22Rv1 (cell line): ENCODE measurements around the gene PROM1.

Experiments
- H3K27ac ChIP-seq: fragments of 450-650 bp; 2 replicates; pipeline ENCODE4 v1.5.1; 2017
- CTCF ChIP-seq: fragments of 450-650 bp; IDR thresholded peaks from 2 replicates; pipeline ENCODE4 v1.5.1; 2017; ENCODE audit warnings: mild to moderate bottlenecking
- ZFX ChIP-seq: fragments of 450-650 bp; IDR thresholded peaks from 2 replicates; pipeline ENCODE4 v1.6.1; 2017; ENCODE audit warnings: antibody characterized with exemption, borderline replicate concordance

PROM1 gene

DNA sequence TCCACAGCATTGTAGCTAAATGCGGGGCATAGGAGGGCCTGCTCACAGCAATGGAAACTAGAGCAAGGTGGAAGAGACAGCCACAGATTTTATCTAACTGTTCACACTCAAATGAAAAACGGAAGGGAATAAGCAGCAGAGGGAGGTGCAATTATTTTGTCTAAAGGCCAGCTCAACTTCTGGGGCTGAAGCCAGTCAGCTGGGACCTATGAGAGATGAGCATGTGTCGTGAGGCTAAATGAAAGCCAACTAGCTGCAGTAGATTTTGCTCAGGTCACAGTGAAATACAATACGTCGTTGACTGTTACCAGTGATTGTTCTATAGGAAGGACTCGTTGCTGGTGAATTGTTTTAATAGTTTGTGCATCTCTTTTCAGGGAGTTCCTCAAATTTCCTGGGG lies 94.4 kb downstream of the PROM1 start:
- no peak for TF ChIP-seq ZFX
- TF ChIP-seq CTCF: no peak
- H3K27ac ChIP-seq: no peak overlapping the region

GRCh38 chr4:15988222-15988621 lies 95.6 kb downstream of the PROM1 start:
- no peak overlapping the region for H3K27ac ChIP-seq
- TF ChIP-seq CTCF (no peak), ZFX (no peak)

- TF ChIP-seq ZFX (no peak), CTCF (no peak)
- no peak overlapping the region for H3K27ac ChIP-seq
Measured at GRCh38 chr4:15986907-15987306, 96.9 kb downstream of the PROM1 start.

DNA sequence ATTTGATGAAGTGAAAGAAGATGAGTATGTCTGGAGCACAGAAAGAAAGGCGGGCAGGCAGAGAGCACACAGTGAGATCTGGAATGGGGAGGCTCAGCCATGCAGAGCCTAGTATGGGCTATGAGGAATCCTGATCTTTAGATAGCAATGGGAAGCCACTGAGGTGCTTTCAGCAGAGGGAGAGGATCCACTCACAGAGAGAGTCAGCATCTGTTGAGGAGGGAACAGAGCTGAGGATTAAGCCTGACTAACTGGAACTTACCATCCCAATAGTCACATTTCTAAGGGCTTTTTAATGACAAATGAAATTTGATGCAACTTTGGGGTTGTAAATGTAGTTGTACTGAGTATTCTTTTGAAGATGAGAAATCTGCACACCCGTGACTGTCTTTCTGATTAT lies 100.2 kb downstream of the PROM1 start:
- no peak for TF ChIP-seq CTCF
- no peak for TF ChIP-seq ZFX
- H3K27ac ChIP-seq: no peak overlapping the region

GRCh38 chr4:15982842-15983524 lies 100.8 kb downstream of the PROM1 start:
- TF ChIP-seq CTCF (no peak), ZFX (no peak)
- H3K27ac ChIP-seq: no peak overlapping the region

DNA sequence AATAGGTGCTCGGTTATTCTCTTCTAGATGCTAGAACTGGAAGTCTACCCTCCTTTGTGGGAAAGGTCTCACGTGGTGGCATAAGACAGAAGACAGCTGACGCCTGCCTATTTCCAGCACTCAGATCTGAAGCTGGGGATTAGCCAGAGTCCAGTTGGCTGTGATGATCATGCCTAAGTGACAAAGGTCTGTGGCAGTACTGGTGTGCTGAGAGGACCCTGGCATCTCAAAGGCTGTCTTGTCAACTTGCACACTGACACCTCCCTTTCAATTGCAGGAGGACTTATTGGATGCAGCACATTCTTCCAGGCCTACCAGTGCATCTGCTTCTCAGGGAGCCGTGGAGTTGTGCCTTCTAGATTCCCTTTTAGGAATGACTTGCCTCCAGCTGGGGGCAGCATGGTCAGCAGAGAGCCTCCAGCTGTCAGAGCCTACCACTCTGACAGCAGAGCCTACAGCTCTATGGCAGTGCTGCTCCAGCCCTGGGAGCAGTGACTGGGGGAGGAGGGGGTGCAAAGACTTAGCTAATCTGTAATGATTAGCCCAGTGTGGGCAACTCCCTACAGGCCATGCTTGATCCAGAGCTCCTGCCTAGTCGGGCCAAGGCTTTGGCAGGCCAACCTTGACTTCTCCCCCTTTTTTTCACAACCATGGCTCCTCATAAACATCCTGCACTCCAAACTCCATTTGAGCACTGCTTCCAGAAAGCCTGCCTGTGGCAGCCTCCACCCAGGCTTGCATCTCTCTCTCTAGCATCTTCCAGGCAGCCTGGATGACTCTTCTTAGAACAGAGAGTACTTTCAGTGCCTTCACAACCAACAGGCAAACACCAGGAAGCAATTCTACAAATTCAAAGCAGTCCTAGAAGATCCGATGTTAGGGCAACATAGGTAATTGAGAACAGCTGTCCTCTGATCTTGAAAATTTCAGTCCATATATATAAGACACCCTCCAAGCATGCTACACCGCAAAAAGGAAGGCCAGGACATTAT lies 107.1 kb downstream of the PROM1 start:
- no peak for TF ChIP-seq ZFX
- TF ChIP-seq CTCF: no peak
- H3K27ac ChIP-seq: no peak overlapping the region
